Astrocyte (in vitro differentiated cells and primary cell): Measurements from ENCODE around the gene HIC1.
A peak's percentile ranks its signal among the peaks of the same experiment; 100 is the strongest.

Experiments
- EZH2 ChIP-seq: IDR thresholded peaks from 2 replicates; pipeline ENCODE4 v1.6.1; 2012; ENCODE audit warnings: mild to moderate bottlenecking, low read length, inconsistent platforms; ENCODE audit not compliant: insufficient read depth
- TF ChIP-seq, protein P1 (sequence below): IDR thresholded peaks from 2 replicates; pipeline ENCODE4 v1.5.1; 2011; ENCODE audit warnings: low read depth, mild to moderate bottlenecking, inconsistent platforms, low read length, moderate library complexity; ENCODE audit not compliant: insufficient read depth

DNA sequence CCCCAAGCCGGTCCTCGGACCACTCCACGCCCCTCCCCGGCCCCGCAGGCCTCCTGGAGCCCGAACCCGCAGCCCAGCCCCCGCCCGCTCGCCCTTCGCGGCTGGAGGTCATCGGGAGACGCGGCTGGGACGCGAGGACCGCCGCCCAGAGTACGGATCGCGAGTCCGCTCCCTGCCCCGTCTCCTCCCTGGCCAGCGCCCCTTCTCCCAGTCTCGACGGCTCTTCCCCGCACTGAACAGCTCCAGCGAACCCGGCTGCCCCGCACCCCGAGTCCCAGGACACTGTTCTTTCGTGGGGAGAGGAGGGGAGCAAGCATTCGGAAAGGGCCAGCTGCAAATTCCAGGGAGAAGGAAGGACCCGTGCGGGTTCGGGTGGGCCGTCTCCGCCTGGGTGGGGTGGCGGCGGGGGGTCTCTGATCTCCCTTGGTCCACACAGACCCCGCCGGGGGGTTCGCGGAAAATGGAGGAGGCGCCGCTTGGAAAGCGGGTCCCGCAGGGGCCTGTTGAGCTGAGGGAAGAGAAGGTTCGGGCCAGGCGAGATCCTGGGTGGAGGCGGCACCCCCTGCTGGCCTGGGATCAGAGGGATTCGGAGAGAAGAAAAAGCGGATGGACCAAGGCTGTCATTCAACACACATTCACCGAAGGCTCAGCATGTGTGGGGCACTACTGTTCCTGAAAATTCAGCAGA lies 29.1 kb upstream of the HIC1 start:
- TF ChIP-seq, protein P1, sequence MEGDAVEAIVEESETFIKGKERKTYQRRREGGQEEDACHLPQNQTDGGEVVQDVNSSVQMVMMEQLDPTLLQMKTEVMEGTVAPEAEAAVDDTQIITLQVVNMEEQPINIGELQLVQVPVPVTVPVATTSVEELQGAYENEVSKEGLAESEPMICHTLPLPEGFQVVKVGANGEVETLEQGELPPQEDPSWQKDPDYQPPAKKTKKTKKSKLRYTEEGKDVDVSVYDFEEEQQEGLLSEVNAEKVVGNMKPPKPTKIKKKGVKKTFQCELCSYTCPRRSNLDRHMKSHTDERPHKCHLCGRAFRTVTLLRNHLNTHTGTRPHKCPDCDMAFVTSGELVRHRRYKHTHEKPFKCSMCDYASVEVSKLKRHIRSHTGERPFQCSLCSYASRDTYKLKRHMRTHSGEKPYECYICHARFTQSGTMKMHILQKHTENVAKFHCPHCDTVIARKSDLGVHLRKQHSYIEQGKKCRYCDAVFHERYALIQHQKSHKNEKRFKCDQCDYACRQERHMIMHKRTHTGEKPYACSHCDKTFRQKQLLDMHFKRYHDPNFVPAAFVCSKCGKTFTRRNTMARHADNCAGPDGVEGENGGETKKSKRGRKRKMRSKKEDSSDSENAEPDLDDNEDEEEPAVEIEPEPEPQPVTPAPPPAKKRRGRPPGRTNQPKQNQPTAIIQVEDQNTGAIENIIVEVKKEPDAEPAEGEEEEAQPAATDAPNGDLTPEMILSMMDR: peak; percentile 43
- peak; percentile 69 for TF ChIP-seq EZH2
